HG02588 (cell line): ENCODE data around the gene S100PBP.
A peak's percentile ranks its signal among the peaks of the same experiment; 100 is the strongest.

Experiments used
- ATAC-seq: cut with Tn5 transposase; IDR thresholded peaks from one replicate; pipeline ENCODE4 v1.9.1; 2021; ENCODE audit warnings: mild to moderate bottlenecking, moderate library complexity; ENCODE audit not compliant: unreplicated experiment

The S100PBP gene

DNA sequence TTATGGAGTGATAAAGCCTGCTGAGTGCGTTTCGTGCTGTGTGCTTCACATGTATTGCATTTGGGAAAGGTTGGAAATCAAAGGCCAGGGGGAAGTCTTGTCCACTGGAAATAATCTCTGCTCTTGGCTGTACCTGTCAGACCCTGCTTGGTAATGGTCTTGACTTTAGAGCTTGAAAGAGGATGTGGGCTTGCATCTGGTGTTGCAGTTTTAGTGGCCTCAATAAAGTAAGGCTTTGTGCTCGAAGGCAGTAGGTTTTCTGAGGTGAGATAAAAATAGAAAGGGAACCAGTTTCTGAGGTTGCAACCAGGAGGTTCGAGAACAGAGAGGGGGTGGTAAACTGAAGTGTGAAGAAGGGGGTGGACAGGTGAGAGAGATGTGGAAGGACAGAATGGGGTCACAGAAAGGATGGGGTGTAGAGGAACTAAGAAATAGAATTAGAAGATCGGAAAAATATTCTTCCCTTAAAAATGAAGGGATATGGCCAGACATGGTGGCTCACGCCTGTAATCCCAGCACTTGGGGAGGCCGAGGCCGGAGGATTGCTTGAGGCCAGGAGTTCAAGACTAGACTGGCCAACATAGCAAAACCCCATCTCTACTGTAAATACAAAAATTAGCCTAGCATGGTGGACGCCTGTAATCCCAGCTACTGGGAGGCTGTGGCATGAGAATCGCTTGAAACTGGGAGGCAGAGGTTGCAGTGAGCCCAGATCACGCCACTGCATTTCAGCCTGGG, 1.5 kb downstream of the S100PBP start:
- ATAC-seq: peak; percentile 34

DNA sequence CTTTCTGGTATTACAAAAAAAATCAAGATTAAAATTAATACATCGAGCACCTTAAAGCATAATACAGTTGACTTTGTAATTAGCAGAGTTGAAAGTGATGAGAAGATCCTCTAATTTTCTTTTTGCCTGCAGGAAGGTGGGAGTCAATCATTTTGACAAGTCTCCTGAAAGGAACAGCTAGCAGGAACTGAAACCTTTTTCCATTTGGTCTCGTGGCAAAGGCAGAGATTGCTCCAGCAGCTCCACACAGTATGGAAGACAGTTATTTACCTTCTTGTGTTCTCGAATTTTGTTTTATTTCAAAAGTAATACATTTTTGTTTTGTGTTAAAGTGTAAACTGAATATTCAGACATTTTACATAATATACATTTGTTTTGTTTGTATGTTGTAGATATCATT, 7.7 kb downstream of the S100PBP start:
- ATAC-seq: no peak

DNA sequence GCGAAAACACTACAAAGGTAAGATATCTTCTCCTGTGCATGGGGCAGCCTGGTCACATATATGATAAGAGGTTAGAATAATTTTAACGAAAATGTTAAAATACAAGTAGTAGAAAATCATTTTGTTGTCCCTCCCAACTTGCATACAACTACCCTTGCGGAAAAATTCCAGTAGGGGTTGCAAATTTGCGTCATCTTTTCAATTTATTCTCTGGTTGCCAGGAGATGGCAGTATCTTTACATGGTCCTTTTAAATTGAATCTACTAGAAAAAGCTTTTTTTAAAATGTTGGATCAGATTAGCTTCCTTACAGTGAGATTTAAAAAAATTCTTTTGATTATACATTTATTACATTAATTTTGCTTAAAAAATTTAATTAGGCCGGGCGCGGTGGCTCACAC, 10.9 kb downstream of the S100PBP start:
- ATAC-seq: no peak

DNA sequence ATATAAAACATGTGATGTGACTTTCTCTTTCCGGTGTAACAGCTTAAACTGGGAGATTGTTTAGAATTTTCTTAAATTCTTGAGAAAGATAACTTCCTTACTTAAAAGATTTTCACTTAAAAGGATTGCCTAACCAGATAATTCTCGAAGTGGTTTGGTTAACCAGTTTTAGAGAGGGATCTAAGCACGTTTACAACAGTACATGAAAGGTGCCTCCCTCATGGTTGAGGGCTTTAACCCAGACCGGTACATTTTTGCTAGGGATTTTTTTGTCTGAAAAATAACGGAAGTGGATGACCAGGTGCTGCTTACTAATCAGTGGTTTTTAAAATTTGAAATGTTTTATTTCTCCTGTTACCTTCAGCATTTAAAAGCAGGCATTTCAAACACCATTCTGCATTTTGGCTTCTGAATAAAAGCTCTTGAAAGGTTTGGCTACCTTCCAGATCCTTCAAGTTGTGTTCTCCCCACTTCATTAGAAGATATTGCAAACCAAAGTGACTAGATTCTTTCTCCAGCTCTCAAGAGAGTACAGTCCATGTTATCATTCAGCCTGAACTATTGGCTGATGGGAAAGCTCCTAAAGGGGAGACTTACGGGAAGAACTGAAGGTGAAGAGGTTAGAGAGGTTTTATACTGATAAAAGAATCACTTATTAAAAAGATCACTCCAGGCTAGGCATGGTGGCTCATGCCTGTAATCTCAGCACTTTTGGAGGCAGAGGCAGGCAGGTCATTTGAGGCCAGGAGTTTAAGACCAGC, 12.8 kb downstream of the S100PBP start:
- no peak for ATAC-seq

DNA sequence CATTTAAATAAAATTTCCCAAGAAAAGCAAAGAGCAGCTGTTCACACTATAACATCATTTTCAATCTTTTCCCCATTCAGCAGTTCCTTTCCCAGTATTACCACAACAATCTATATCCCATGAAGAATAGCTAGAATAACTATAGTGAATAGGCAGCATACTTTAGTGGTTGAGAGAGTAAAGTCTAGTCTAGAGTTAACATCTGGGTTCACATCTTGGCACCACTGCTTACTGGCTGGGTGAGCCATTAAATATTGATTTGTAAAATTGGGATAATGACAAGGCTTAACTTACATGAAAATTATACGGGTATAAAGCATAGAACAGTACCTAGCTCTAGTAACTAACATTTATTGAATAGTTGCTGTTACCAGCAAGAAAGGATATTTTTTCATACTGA, 14.4 kb downstream of the S100PBP start:
- no peak for ATAC-seq

DNA sequence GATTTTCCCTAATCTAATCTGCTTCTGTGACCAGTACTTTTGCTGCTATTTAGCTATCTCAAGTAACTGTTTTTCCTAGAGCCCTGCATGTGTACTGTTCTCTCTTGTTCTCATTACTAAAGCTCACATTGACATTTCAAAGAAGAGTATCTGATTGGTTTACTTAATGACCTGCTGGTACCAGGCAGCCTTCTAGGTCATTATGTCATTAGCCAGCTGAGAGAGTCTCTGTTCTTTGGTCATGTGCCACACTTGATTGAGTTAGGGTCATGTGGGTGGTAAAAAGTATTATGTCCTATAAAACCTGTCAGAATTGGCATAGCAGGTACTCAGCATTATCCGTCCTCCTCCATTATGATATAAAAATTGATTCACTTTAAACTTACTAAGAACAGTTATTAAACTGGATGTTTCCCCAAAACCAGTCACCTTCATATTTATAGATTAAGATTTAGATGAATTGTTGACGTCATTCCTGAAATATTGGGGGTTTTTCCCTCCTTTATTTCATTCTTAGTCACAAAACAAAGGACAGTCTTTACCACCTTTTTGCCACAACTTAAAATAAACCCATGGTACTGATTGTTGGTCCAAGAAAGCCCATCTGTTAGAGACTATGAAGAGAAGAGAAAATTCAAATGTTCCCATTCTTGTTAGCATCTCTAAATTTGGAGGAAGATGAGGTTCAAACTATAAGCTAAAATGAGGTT, 31.1 kb downstream of the S100PBP start:
- no peak for ATAC-seq

DNA sequence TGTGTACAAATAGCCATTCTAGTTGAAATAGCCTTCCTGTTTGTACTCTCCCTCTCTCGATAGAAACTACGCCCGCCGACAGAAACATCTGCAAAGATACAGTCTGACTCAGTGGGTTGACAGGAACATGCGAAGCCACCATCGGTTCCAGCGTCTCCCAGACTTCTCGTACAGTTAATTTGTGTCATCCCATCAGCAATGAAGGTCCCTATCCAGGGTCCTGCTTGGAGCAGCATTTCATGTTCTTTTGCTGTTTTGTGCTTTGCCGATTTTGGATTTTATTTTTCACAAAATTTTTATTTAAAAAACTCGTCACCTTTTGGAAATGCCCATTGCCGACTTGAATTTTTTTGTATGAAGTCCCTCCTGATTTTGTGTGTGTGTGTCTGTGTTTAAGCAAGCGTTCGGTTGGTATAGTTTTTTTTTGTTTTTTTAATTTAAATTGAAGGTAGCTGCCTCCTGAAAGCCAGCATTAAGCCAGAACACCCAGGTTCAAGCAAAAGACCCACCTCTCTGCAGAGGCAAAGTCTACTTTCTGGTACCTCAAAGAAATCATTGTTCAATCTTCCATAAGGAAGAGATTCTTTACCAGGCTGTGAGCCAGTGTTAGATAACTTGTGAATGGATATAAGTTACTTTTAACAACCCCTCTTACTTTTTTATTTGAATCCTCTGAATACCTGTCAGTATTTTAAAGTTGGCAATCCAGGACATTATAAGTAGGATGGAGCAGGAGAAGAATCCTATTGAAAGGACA, 38.6 kb downstream of the S100PBP start:
- no peak for ATAC-seq

DNA sequence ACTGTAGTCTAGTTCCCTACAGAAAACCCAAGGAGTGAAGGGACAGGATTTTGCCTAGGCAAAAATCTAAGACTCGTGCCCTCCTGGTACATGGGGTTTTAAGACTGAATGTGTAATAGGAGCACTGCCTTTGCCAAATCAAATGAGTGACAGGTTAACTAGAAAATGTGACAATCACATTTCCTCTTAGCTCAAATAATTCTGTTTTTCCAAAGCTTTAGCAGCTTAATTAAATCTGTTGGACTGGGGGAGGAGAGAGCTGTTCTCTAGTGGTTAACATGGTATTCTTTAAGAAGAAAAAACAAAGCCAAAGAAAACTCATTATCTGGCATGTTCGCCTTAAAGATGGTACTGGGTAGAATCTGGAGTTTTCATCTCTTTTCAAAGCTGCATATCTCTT, 40.7 kb downstream of the S100PBP start:
- no peak for ATAC-seq

DNA sequence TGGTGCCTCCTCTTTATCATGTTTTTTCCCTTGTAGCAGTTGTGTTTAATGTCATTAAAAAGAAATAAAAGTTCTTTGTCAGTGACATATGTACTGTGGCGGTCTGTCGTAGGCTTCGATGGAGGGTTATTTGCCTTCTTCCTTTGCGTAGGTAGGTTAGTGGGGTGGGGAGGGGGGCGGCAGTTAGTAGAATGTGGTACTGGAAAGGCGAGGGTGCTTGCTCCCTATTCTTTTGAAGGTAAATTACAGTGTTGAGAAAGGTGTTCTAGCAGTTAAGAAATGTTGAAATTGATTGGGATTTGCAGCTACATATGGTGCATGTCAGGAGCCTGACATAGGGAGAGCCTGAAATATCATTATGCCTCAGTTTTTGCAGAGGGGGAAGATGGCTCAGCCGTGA, 41.3 kb downstream of the S100PBP start:
- ATAC-seq: no peak

DNA sequence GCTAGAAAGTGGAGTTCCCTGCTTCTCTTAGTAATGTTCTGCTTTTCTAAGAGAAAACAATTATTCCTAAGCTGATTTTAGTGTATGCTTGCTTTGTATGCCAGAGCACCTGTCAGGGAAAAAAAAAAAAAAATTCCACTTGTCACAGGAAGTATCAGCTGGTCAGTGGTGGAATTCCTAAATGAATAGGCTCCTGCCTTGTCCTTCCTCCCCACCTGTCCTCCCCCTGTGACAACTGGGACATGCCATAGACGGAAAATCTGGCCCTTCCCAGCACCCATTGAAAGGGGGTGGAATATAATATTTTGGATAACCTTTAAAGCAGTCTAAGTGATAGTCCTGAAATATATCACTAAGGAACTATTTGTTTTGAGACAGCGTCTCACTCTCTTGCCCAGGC, 42.5 kb downstream of the S100PBP start:
- ATAC-seq: no peak

DNA sequence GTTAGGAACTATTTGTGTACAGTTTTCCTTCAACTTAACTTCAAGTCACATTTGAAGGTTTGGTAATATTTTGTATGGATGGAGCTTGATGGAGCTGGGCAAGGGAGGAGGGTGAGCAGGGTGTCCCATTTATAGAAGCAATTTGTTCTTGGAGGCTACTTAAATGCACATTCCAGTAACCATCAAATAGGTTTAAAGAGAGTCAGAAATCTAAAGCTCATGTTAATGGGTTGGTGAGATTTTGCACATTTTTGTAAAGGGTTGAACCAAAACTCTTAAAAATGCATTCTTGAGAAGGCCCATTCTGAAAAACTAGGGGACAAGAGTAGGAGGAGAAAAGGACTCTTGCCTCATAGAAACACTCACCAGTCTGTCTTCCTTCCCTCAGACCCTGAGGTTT, 43.1 kb downstream of the S100PBP start:
- no peak for ATAC-seq

DNA sequence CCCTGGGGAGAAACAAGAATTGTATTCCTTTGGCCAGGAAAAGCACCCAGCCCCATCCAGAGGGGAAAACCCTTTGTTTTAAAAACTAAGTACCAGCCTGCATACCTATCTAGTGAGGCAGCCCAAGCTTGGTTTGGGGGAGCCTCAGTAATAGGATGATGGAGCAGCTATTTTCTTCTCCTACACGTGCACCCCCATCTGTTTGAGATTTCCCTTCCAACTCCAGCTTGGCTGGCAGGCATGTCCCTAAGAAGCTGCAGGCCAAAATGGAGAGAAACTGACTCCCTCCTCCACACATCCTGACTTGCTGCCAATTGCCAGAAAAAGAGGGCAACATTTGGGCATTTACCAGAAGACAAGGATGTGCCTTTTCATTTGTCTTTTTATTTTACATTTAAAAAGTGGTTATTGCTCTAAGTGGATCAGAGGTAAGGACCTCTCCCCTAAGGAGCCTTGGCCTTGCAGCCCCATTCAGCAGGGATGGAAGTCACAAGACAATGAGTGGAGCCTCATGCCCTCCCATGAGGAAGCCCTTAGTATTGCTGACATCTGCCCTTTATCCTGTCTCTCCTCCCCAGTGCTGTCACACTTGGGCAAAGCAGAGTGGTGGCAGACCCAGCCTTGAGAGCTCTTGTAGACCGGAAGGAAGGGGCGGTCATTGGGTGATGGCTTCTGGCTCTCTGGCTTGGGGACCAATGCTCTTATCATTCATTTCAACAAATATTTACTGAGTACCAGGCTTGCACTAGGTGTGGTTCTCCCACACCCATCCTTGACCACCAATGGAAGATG, 44.6 kb downstream of the S100PBP start:
- no peak for ATAC-seq

DNA sequence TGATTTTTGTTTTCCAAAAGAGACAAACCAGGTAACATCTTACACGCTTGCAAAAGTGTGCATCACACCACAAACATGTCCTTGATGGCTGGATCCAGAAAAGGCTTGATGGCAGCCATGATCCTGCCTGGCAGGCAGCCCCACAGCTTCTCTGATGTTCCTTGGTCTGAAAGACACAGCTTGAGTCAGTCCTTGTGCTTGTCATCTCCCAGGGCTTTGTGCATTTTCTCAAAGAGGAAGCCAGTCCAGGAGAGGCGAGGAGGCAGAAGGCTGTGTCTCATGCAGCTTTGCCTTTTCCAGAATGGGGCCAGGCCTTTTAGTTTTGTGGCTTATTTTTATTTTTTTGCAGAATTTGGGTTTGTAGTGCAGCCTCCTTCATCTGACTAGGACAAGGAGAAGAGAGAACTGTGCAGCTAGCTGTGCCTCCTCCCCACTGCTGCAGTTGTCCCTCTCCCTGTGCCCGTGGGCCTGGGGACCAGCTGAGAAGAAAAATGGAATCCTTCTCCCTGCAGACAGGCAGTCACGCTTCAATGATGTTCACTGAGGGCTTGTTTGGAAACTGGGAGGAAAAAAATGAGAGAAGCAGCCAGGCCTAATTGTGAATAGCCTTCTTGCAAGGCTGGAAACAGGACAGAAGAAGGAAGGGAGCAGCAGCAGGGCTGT, 45.9 kb downstream of the S100PBP start:
- ATAC-seq: no peak

DNA sequence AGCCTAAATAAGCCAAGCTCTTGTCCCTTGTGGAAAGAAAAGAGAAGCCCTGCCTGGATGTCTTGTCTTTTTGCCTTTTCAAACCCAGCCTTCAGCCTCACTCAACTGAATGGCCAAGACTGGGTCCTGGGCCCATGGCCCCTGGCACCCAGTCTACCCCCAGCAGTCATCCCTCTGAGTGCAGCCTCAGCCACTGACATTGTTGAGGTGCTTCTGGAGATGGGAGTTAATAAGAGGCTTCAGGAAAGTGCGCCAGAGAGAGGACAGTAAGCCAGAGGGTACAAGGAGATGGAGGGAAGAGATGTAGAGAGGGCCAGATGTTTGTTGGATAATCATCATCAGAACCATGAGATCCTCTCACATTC, 46.4 kb downstream of the S100PBP start:
- no peak for ATAC-seq

DNA sequence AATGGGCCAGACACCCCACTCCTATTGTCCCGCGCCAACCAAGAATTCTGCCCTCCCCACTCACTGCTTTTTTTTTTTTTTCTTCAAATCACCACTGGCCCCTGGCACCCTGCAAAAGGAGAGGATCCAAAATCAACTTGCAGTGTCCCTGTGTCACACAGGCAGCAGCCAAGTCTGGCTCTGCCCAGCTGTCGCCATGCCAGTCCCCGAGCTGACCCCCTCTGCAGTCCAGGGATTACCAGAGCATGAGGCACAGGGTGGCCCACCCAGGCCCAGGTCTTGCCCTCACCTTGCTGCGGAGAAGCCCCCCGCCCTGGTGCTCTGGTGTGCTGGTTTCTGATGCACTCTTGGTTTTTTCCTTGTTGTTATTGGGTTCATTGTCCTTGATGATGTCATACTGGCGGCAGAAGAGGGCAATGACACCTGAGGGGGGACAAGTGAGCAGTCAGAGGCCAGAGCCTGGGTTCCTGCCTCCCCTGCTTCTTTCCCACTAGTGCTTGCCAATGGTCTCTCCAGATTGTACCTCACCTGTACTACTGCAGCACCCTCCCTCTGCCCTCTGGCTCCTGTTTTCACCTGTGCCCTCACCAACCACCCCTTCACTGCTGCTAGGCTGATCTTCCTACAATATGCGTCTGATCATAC, 47.0 kb downstream of the S100PBP start:
- ATAC-seq: no peak

DNA sequence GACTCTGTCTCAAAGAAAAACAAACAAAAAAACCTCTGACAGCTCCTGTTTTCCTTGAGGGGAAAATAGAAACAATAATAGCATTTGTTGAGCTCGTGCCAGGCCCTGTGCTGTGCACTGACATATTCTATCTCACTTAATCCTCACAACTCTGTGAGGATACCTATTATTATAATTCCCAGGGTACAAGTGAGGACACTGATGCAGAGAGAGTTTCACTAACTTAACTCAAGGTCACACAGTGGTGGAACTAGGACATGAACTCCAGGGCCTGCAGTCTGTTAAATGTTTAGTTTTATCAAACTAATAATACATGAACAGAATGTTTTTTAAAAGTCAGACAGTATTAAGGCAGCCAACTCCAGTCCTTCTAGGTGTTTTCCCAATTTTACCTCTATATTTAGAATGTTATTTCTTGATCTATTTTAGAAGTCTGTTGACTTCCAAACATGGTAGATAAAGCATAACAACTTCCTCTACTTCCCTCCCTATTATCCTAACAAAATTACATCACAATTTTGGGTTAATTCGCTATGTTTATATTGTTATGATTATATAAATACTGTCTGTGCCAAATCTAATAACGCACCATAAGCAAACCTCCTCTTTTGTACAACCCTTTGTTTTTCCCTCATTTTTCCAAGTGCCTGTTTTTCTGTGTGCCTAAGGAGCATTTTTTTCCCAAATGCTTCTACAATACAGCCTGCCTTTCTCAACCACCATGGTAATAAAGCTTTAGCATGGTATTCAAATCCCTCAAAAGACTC, 48.4 kb downstream of the S100PBP start:
- ATAC-seq: no peak

DNA sequence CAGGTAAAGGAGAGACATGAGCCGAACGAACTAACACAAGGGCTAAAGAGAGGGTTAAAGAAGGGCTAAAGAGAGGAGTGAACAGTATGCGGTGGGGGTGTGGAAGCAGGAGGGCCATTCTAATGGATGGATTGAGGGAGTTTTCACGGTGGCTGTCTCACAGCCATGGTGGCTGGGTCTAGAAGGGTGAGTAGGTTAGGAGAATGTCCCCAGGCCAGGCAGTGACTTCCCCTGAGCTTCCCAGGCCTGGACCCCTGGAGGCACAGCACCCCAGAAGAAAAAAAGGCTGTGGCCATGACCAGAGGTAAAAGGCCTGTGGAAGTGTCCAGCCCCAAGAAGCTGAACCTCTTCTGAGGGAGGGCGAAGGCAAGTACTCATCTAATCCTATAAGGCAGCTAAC, 49.7 kb downstream of the S100PBP start:
- no peak for ATAC-seq

DNA sequence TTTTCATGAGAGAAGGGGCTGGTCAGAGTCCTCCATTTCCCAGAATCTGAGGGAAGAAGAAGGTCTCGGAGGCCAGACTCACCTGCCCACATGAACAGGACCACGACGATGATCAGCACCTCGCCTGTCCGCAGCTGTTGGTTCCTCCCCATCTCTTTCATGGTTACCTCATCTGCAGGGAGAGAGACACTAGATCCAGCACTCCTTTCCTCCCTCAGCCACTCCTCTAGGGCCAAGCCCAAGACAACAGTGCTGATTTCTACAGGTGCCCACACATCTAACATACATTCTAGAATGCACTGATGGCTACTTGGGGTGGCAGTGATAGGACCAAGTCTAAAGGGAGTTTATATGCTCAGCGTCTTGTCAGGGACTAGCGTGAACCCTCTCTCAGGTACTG, 50.2 kb downstream of the S100PBP start:
- ATAC-seq: no peak

DNA sequence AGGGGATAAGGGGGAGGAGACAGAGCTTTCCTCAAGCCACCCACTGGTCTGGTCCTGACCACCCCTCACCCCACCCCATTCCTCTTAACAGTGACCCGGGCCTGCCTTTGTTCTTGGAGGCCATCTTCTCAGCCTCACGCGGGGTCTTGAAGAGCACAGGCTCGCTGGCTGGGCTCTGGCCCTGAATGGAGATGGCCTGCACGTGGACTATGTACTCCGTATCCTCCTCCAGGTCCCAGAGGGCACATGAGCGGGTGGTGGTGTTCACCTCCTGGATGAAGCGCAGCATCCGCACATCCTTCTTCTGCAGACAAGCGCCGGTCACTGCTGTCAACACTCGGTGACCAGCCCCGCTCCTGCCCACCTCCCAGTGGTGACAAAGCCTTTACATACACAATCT, 50.6 kb downstream of the S100PBP start:
- ATAC-seq: no peak
